Measurements from ENCODE around the gene ARHGEF19. TPM values are rescaled to one million over a fixed set of nuclear protein-coding genes. Genes with fewer than 3 reads are reported as not detected.
A peak's percentile ranks its signal among the peaks of the same experiment; 100 is the strongest.

ARHGEF19 gene
- total and polyA plus RNA-seq, 2 donors from 2014 or later, result 3.5 to 8.2 TPM

DNA sequence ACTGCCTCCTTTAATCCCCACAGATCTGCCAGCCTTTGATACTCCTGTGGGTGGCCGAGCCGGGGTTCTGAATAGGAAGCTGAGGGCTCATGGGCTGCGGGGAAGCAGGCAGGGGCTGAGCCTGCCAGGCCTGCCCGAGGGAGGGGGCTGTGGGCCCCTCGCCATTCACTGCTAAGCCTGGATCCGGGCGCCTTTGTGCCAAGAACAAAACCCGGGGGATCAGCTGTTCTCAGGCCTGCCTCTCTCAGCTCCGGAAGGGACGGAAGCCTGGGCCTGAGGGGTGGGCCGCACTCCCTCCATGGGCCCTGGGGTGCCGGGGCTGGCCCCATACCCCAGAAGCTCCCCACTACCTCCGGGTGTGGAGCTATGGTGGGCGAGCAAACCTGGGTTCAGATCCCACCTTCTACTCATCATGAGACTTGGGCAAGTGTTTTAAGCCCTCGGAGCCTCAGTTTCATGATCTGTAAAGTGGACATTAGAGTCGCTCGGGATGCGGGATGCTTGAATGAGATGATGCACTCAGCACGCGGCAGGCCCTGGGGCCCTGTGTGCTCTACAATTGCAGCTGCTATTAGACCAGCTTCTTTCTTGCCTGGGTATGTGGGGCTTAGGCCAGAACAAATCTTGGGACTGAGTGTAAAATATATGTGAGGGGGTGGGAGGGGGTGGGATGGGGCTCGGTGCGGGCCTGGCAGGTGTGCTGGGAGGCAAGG lies 37.4 kb downstream of the ARHGEF19 start:
- peaks cover 3 to 29% (median 26%) of the 10 kb centered on the region in 3 donors for H3K4me1 ChIP-seq (ENCODE audit: control insufficient read depth in 2 of 3, insufficient read depth in 2 of 3, low read depth in 1 of 3, low read length in 3 of 3)
- H3K9me3 ChIP-seq (ENCODE audit: control insufficient read depth in 2 of 3, insufficient read depth in 1 of 3, low read length in 3 of 3), result no peaks in the 10 kb centered on the region
- H3K27me3 ChIP-seq (ENCODE audit: control insufficient read depth, insufficient read depth, low read length), result no peaks in the 10 kb centered on the region
- DNase-seq (peak in 1 of 5 donors; percentile 67), FAIRE-seq (no peak)
- H3K9ac ChIP-seq (ENCODE audit: low read length in 3 of 3), result no peak overlapping the region
- peak overlapping the region; percentile 82 to 87 for H3K27ac ChIP-seq (ENCODE audit: low read depth in 2 of 2, low read length in 2 of 2)
- no peaks in the 10 kb centered on the region for H3K36me3 ChIP-seq (ENCODE audit: control insufficient read depth in 2 of 3, insufficient read depth in 3 of 3, low read length in 3 of 3)
- intact Hi-C loops (cut with DNase I), result no loop called here
- no peak overlapping the region for H3K4me3 ChIP-seq (ENCODE audit: low read length in 3 of 3)
- TF ChIP-seq, protein P1, sequence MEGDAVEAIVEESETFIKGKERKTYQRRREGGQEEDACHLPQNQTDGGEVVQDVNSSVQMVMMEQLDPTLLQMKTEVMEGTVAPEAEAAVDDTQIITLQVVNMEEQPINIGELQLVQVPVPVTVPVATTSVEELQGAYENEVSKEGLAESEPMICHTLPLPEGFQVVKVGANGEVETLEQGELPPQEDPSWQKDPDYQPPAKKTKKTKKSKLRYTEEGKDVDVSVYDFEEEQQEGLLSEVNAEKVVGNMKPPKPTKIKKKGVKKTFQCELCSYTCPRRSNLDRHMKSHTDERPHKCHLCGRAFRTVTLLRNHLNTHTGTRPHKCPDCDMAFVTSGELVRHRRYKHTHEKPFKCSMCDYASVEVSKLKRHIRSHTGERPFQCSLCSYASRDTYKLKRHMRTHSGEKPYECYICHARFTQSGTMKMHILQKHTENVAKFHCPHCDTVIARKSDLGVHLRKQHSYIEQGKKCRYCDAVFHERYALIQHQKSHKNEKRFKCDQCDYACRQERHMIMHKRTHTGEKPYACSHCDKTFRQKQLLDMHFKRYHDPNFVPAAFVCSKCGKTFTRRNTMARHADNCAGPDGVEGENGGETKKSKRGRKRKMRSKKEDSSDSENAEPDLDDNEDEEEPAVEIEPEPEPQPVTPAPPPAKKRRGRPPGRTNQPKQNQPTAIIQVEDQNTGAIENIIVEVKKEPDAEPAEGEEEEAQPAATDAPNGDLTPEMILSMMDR (IDR thresholded peaks at IDR 0.05; ENCODE audit: borderline replicate concordance, extremely low read depth, insufficient read depth), result no peak

DNA sequence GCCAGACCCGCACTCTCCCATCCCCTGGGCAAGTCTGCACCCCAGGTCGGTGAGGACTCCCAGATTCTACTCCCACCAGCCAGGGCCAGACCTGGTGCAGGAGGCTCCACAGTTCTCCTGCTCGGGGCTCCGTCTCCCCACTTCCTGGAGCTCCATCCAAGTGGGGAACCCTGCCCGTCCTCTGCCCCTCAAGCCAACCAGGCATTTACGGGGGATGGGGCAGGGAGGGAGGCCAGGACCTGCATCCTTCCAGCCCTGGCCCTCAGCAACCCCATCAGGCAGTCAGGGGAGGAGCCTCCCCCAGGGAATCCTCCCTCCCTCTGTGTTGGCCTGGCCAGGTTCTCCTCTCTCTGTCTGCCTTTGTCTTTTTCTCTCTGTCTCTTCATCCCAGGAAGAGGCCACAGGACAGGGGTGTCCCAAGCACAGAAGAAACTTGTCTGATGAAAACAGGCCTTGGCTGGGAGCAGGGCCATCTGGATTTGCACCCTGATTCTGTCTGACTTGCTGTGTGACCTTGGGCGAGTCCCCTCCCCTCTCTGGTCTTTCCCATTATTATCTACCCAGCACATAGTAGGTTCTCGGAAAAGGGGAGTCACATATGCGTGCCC lies 38.1 kb downstream of the ARHGEF19 start:
- no peak for FAIRE-seq
- Histone ChIP-seq H3K27ac (ENCODE audit: low read depth in 2 of 2, low read length in 2 of 2) (no peak overlapping the region), H3K36me3 (ENCODE audit: control insufficient read depth in 2 of 3, insufficient read depth in 3 of 3, low read length in 3 of 3) (no peaks in the 10 kb centered on the region), H3K27me3 (ENCODE audit: control insufficient read depth, insufficient read depth, low read length) (no peaks in the 10 kb centered on the region), H3K9ac (ENCODE audit: low read length in 3 of 3) (no peak overlapping the region), H3K4me3 (ENCODE audit: low read length in 3 of 3) (no peak overlapping the region), H3K9me3 (ENCODE audit: control insufficient read depth in 2 of 3, insufficient read depth in 1 of 3, low read length in 3 of 3) (no peaks in the 10 kb centered on the region), H3K4me1 (ENCODE audit: control insufficient read depth in 2 of 3, insufficient read depth in 2 of 3, low read depth in 1 of 3, low read length in 3 of 3) (peaks cover 3 to 29% (median 26%) of the 10 kb centered on the region in 3 donors)
- peak in 2 of 5 donors; percentile 53 to 72 for DNase-seq
- TF ChIP-seq, protein P1 (IDR thresholded peaks at IDR 0.05; ENCODE audit: borderline replicate concordance, extremely low read depth, insufficient read depth), result no peak
- intact Hi-C loops (cut with DNase I), result no loop called here

DNA sequence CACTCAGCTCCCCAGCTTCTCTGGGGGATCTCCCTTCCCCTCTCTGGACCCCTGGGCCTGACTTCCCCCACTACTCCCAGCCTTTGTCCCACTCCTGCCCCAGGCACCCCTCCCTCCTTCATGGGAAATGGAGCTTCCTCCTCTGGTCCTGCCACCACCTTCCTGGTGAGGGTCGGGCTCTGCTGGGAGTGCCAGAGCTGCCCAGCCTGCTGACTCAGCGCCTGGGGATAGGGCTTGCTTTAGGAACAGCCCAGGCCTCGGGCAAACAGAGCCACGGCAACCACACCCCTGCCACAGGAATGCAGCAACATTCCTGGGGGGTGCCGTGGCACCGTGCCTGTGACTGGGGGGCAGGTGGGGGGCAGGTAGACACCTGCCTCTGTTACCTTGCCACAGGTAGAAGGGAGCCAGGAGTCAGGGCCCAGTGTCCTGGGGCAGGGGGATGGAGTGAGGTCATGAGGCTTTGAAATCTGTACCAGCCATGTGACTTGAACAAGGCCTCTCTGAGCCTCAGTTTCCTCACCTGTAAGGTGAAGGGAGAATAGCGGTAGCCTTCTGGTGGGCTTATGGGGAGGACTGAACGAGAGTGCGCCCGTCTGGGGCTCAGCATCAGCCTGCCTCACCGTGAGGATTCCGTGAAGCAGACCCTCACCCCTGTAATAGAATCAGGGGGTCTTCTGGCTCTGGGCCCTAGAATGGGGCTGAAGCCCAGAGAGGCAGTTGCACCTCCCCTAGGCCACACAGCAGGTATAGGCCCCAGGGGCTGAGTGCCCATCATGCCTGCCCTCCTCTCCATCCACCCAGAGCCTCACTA lies 38.8 kb downstream of the ARHGEF19 start:
- DNase-seq, result peak in 3 of 5 donors; percentile 63 to 95 (median 70)
- Histone ChIP-seq H3K4me1 (ENCODE audit: control insufficient read depth in 2 of 3, insufficient read depth in 2 of 3, low read depth in 1 of 3, low read length in 3 of 3) (peaks cover 2 to 24% (median 23%) of the 10 kb centered on the region in 3 donors), H3K9me3 (ENCODE audit: control insufficient read depth in 2 of 3, insufficient read depth in 1 of 3, low read length in 3 of 3) (no peaks in the 10 kb centered on the region), H3K36me3 (ENCODE audit: control insufficient read depth in 2 of 3, insufficient read depth in 3 of 3, low read length in 3 of 3) (no peaks in the 10 kb centered on the region), H3K4me3 (ENCODE audit: low read length in 3 of 3) (no peak overlapping the region), H3K27me3 (ENCODE audit: control insufficient read depth, insufficient read depth, low read length) (no peaks in the 10 kb centered on the region), H3K27ac (ENCODE audit: low read depth in 2 of 2, low read length in 2 of 2) (peak overlapping the region in 1 of 2 donors; percentile 20), H3K9ac (ENCODE audit: low read length in 3 of 3) (no peak overlapping the region)
- intact Hi-C loops (cut with DNase I), result no loop called here
- TF ChIP-seq, protein P1 (IDR thresholded peaks at IDR 0.05; ENCODE audit: borderline replicate concordance, extremely low read depth, insufficient read depth), result no peak
- FAIRE-seq, result no peak

All from kidney (tissue), 14 donors.